Activated CD4-positive, alpha-beta T cell treated with anti-CD3 and anti-CD28 coated beads for 4 hours (primary cell): ENCODE data around the gene AFF3.

Experiments used
- DNase-seq, 2 donors: peaks; one replicate each; pipeline ENCODE4 v3.0.0-alpha.2; 2020

The AFF3 gene

DNA sequence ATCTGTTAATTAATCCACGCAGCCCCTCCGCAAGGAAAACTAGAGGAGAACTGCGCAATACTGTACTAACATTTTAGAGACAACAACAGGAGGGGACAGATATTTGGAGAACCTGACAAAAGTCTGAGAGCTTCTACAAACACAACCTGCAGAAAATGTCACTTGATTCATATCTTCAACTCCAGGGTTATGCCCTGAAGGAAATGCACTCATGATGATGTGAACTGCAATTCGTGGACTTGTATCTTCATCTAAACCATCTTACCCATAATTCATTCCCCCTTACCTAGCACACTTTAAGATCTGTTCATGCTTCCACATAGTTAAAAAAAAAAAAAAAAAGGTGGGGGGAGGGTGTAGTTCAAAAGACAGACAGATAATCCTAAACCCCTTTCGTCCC is 75.5 kb downstream of the AFF3 start:
- DNase-seq = no peak

DNA sequence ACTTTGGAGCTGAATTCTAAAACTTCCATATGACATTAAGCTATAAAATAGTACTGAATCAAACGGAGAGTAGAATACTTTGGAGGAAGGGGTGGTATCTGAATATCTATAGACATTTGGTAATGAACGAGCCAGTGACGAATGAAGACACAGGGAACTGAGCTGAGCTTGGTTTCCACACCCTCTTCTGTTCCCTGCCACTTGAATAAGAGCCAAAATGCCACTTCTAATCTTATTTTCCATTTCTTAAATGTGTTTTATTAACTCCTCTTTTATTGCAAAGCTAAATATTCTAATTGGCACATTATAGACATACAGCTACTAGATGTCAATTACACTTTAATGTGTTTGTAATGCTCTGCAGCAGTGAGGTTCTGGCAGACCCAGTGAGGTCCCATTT is 76.1 kb downstream of the AFF3 start:
- DNase-seq = no peak

DNA sequence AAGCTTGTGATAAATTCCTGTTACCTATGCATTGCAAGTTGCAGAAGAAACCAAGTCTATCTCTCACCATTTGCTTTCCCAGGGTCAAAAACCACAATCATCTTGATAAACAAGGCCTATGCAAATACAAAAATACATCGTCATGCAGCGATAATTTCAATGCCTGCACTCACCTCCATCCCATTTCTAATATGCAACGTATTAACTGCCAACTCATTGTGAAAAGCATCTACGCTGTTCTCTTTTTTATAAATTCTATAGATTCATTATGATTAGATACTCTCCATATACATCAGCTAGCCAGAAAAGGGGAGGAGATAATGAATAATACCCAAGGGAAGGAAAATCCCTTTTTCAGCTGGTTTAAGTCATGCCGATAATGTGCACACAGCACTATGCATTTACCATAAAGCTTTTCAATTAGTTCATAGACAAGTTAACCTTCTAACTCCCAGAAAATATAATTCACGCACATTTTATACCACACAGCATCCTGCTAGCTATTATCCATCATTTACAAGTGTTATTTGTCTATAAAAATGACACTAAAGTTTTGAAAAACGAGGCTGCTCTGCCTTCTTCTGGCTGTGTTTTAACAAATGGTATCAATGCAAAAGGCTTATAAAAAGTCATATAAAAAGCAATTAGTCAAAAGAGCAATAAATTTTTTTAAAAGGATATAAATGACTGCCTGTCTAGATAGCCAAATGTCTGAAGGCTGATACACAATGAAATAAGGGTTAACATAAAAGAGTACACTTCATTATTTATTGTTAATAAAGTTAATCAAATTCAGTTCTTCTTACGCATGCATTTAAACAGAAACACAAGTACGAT is 77.6 kb downstream of the AFF3 start:
- no peak for DNase-seq

DNA sequence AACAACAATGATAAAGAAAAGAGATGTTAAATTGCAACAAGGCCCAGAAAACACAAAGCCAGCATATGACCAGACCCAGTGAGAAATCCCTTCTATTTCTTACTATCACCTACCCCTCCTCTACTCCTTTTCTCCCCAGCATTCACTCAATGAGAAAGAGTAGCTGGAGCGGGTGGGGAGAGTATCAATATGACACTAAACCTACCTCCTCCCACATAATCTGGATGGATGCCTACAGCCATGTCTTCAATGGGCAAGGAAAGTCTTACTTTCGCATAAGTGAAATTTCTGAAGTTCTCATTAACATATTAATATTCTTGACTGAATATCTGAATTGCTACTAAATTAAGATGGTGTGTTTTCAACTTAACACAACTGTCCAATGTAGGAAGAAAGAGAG is 78.2 kb downstream of the AFF3 start:
- DNase-seq = no peak

DNA sequence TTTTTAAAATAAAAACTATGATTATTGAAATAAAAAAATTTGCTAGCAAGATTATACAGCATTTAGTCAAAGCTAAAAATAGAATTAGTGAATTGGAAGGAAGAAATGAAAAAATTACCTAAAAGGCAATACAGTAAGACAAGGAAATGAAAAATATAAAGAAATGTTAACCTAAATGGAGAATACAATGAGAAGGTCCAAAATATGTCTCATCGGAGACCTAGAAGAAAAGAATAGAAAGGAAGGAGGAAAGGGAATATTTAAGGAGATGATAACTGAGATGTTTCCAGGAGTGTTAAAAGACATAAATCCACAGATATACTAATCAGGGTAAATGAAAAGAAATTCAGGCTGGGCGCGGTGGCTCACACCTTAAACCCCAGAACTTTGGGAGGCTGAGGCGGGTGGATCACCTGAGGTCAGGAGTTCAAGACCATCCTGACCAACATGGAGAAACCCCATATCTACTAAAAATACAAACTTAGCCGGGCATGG is 78.9 kb downstream of the AFF3 start:
- no peak for DNase-seq

DNA sequence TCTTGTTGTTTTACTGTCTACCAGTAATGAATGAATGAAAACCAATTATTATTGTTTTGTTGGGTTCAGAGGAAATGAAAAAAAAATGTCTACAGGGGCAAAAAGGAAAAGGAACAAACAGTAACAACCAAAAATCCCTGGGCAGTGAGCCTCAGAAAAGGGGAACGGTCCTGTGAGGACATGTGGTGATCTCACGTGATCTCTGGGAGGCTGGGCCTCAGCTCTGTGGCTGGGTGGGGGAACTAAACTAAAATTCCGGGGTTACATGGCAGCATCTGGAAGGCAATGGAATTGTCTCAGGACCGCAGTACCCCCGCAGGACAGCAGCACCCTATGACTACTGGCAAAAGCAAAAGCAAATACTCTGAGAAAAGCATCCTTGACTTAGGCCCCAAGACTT is 80.1 kb downstream of the AFF3 start:
- no peak for DNase-seq

DNA sequence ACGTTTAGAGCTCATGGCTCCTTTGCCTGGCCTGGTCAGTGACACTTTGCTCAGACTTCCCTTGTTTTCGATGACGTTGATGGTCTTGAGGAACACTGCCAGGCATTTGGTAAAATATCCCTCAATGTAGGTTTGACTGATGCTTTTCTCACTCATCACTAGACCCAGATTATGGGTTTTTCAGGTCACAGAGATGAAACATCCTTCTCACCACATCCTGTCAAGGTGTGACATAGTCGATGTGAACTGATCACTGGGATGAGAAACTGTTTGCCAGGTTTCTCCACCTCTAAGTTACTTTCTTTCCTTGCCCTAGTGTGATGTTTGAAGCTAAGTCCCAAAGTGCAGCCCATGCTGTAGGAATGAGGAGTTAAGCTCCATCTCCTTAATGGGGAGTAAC is 81.5 kb downstream of the AFF3 start:
- DNase-seq = no peak

DNA sequence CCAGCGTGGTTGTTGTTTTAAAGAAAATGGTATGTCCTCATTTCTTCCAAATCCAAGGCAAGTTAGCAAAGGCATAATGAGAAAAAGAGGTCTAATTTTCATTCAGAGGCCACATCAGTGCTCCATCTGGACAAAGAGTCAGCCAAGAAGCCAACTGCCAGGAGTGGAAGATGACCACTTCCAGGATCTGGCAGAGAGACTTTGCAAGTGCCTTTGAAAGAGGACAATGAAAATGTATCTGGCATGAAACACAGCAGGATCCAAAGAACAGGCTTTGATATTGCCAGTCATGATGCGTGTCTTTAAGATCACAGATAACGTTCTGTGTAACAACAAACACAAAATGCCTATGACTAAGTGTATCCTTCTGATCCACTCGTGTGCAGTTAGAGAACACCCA is 82.8 kb downstream of the AFF3 start:
- no peak for DNase-seq

DNA sequence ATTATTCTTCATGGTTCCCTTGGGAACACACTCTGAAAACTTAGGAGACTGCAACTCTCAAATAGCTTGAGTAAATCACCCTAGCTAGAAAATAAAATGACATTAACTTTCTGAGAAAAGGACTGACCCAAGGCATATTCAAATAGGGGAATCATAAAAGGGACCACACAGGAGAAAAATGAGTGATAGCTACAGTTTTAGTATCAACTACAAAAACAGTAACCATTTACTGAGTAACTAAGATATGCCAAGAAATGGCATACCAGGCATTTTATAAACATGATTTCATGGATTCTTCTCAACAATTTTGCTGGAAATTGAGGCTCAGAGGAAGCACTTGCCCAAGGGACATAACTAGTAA is 84.5 kb downstream of the AFF3 start:
- DNase-seq = no peak

DNA sequence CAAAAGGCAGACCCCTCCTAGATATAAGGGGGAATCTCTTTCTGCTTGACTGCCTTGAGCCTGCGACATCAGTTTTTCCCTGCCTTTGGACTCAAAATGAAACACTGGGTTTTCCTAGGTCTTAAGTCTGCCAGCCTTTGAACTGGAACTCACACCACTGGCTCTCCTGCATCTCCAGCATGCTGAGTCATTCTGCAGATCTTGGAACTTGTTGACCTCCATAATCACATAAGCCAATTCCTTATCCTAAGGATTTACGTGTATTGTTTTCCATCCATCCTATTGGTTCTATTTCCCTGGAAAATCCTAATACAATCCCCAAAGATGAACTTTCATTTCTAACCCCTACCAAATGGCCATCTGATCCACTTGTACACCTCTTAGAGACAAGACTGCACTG is 88.0 kb downstream of the AFF3 start:
- DNase-seq = no peak

DNA sequence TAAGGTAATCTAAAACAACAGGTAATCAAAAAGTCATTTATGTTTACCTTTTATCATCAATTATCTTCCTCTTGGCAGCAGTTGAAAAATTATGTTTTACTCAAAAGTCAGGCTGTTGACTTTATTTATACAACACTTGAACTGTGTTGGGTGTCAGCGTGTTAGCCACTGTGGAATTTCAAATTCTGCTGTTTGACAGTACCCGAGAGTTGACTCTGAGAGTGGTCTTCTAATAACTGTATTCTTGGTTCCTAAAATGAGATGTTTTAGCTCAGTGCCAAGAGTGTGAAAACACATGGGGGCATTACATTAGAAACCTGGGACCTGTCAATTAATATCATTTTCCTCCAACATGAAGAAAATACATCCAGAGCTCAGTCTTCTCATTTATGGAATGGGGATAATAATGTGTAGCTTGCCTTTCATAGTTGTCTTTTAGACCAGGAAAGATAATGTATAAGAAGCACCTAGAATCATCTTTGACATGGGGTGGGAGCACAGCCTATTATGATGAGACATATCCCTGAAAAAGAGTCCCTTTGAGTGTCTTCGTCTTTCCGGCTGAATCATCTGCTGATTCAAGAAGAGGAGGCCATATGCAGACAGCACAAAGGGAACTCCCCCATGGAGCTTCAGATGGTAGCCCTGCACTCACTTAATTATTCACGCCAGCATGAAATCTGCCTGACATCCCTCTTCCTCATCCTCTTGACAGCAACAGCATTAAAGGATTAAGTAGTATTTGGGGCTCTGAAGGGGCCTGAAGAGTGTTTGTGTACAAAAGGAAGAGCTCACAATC is 89.1 kb downstream of the AFF3 start:
- no peak for DNase-seq

DNA sequence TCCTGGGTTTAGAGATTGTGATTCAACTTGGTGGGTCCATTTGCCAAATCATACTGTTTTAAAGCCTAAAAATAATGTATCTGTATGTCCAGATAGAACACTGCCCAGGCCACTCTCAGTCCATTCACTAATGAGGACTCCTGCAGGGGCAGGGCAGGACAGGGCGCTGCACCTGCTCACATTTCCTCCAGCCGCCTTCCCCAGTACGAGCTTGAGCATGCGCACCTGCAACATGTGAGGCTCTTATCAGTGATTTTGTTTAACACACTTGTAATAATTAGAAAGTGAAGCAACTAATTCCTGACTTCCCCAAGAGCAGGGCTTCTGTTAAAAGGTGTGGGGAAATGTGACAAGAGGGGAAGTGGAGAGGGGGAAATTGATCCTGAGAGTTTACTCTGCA is 89.7 kb downstream of the AFF3 start:
- no peak for DNase-seq

DNA sequence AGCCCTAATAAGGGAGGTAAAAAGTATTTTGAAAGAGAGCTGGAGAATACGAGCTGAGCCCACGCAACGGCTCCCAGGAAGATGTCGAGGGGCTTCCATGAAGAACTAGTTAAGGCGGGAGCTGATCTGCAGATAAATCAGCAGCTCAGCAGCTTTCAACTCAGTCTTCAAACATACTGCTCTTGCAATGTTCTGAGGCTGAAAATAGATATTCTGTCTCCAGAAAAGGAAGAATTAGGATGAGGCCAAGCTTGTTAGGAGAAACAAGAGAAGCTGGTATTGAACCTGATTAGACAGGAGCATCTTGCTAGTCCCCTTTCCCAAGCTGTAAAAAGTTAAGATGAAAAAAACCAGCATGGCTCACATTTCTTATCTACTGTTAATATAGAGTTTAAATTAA is 91.1 kb downstream of the AFF3 start:
- no peak for DNase-seq

DNA sequence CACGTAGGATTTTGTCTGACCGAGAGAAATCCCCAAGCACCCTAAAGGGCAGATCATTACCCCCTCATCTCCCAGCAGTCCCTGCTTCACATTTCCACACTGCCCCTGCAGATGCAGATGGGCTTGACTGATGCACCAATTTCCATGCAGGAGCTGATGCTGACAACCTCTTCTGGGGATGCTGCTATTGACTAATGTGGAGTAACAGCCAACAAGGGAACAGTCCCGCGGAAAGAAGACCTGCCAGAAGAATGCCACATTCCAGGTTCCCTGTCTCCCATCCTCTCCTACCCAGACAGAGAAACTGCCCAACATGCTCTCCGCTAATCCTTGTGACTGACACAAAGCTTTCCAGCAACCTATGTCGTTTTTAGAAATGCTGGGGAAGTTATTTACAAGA is 91.7 kb downstream of the AFF3 start:
- no peak for DNase-seq

DNA sequence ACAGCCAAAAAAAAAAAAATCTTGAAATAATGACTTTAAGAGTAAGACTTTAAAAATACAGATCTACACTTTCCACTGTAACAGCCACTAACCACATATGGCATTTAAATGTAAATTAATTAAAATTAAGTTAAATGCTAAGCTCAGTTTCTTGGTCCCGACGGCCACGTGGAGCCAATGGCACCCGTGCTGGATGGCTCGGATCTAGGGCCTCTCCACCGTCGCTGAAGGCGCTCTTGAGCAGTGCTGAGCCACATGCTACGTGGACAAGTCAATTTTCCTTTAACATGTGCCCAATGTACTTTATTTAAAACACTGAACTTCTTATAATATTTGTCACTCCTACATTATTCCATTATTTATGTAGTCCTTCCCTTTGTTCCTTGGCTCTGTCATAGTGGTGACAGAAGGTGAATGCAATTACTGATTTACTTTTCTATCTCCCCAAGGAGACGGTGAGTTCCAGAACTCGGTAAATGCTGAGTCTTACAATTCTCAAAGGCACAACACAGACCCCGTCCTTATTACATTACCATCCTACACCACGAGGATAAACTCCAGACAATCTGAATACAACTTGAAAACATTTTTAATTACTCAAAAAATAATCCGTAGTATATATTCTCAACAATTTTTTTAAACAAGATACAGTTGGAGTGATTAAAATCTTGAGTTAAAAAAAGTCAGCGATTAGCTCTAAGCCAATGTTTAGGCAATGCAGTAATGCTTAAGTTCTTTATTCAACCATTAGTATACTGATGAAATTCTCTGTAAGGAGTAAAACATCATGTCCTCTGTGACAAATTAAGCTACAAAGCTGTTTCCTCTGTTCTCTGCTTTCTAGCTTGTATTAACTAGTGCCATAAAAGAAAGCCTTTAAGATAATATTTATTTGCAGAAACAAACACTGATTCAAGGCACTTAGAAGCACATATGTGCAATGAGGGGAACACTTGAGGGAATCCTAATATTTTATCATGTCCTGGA is 95.1 kb downstream of the AFF3 start:
- no peak for DNase-seq

DNA sequence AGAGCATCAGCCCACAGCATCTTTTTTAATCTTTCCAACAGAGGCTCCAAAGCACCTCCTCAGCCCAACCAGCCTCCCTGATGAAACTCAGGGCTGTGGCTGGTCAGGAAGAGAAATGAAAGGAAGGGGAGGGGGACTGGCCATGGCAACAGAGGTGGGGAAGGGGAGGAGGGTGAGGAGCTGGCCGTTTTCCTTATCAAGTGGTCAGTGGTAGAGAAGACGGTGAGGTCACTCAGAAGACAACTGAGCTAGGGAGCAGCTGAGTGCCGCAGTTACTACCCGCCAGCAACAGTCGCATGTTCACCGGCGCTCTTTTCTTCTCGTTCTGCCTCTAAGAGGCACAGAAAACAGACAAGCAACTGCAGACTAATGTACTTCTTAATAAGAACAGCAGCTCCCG is 97.4 kb downstream of the AFF3 start:
- no peak for DNase-seq

DNA sequence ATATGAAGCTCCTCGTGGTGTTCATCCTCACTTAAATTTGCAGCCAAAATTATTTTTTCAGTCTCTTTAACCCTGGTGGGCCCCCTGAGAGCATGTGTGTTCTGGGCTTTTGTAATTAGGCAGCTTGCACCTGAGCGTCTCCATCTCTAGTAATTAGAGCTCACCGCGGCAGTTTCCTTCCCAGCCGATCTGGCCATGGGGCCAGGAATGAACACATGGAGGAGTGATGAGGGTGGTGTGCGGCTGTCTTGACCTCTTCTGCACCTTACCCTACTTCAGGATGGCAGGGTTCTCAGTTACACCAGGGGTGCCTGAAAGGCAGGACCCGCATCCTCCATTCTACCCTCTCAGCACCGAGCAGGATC is 98.5 kb downstream of the AFF3 start:
- no peak for DNase-seq

DNA sequence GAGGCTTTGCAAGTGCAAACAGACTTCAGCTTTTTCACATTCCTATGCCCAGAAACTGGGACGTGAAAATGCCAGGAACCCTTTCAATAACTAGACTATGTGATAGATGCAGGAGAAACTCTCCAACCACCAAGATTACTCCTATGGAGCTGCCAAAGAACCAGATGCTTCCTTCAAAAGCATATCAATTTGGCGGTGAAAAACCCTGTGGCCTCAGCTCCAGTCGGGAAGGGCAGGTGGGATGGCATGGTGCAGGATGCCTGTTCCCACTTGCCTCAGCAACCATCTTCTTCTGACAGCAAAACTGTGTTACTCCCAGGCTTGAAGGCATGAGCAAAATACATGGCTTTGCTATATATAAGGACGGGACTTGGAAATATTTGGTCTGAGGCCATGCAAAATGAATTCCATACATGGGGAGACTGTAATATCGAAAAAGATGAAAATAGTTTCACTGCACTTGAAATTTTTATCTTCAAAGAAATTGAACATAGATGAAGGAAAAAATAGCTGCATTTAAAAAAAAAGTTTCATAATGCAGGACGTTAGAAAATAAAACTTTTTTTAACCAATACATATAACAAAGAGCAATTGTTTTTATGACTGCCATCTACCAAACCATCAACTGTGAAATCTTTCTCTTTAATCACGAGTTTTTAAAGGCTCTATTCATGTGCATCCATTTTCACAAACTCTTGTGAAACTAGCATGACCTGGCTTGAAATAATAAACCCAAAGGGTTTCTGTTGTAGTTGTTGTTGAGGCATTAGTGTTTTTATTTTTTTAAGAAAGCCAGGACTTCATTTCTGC is 99.1 kb downstream of the AFF3 start:
- DNase-seq = no peak

DNA sequence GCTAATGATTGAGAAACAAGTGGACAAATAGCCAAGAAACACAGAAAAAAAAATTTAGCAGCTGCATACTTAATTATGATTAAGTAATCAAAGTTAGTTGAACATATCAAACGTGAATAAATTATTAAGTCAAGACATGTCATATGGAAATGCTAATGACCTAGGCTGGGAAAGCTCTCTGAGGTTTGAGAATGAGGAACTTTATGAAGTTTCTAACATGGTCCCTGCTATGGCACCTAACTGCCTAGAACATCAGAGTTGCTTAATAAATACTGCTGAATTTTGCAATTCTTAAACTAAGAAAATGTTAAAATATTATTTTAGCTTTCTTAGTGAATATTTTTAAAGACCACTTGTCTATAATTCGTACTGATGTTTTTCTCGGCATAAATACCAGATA is 99.8 kb downstream of the AFF3 start:
- no peak for DNase-seq

DNA sequence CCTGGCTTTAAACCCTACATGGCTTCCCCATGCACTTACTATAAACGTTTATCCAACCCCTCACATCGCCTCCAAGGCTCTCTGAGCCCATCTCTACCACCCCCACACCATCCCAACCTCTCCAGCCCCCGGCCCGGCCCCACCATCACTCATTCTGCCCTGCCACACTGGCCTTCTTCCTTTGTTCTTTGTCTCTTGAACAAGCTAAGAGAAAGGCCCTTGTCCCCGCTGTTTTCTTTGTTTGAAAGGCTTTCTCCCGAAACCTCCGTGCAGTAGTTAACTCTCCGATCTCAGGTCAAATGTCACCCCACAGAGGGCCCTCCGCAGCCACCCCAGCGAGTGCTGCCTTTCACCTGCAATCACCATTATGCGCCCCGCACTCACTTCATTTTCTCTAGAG is 100.4 kb downstream of the AFF3 start:
- DNase-seq = no peak

DNA sequence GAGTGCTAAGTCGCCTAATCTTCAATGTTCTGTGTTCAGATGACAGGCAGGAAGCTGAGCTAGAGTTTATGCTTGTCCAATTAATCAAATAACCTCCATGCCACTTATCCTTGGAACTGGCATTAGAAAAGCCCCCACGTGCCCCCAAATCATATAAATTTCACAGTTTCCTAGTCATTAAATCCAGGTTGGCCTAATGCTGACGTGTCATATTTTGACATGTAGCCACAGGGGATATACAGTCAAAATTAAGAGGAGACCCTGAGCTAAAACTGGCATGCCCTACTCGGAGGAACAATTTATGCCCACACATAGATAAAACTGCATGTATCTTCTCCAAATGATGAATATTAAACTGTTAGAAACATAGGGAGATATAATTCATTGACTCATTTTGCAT is 101.0 kb downstream of the AFF3 start:
- DNase-seq = no peak

DNA sequence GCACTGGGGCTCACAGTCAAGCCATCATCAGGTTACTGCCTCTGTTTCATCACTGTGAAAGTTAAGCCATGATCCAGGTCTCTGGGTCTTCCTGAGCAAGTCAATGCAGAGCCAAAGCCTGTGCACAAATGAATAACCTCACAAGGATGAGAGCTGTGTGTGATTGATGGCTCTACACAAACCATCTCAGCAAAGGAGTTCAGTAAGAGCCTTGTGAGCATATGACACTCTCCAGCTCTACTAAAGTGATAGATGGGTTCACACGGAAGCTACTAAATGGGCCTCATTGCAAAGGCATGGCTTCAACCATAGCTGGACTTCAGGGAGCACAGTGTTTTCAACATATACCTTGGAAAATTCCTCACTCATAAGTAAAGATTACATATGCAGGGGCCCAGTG is 101.5 kb downstream of the AFF3 start:
- DNase-seq = no peak
